NCI-H2029 treated with DMSO at 0.1 percent for 48 hours (cell line): ENCODE results near the gene GBP7.
"Not testable (repeated sequence)": the region's sequence is repeated elsewhere in the genome, so short reads cannot be mapped to it uniquely, and the experiment has no call there.

Source experiments
- DNase-seq: peaks from one replicate; lab custom pipeline; 2025; lab: John Stamatoyannopoulos, UW

The GBP7 gene

DNA sequence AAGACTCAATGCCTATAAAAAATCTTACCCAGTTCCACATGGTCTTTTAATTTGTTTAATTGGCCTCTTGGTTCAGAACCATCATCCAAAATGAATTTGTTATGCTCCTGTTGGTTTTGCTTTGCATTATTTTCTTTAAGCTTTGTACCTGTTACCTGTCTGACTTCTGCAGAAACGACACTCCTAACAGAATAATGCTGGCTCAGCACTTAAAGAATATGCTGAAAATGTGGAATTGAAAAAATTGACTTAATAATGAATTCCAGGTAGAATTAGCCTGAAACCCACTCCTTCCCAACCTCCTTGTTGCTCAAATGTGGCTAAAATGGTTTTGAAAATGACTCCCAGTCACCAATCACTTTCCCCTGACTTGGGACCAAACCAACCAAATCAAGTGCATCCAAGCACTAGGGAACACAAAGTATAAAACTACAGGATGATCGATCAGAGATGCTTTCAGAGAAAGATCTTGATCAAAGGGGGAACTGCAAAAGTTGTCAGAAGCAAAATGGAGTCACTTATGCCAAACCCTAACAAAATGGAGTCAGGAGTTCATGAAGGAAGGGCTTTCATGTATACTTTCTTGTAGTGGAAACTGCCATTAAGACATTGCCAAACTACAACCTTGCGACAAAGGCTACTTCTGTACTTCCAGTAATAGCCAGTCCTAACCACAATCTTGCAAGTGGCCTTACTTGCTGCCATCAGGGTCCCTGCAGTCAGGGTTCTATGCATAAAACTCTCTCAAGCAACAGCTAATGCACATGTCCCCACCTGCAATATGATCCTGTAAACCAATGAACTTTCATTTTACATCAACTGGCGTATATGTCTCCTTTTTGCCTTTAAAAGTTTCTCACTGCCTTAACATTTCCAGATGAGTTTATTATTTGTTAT is 5.4 kb downstream of the GBP7 start:
- no peak for DNase-seq

DNA sequence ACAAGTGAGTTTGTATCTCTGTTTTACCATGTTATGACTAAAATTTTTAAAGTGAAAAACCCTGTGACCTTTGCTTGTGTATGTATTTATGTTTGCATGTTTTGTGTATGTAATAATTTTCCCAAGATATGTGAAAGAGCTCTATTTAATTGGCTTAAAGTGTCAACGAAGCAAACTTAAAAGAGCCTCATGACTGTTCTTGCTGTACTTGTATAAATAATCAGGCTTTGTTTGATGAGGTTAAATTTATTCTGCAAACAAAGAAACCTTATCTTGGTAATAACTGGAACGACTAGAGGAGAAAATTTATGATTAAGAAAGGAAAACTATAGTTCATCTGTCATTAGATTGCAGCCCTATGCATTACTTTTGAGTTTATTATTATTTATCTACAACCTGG is 6.6 kb downstream of the GBP7 start:
- no peak for DNase-seq

DNA sequence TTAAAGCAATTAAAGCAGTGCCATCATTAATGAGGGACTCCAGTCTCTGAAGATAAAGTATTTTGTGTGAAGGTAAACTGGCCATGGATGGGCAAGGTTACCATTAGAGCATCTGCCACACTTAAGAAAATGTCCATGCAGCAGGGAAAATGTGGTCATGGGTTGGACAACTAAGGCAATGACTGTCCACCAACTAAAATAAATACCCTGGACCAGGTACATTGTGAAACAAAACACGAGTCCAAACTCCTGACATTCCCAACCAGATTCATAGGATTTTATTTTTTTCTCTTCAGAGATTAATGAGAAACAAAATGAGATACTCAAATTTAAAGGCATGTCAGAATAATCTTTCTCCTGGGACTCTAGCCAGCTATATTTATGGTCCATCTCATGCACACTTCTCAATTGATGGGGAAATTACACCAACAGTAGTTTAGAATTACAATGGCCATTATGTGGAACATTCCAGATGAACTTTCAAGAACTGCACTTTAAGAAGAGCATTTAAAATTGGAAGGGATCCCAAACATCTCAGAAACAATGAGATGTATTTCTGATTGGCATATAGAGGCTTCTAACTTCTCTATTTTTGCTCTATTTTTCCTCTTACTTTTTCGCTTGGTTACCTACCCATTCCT is 8.1 kb downstream of the GBP7 start:
- DNase-seq: no peak

DNA sequence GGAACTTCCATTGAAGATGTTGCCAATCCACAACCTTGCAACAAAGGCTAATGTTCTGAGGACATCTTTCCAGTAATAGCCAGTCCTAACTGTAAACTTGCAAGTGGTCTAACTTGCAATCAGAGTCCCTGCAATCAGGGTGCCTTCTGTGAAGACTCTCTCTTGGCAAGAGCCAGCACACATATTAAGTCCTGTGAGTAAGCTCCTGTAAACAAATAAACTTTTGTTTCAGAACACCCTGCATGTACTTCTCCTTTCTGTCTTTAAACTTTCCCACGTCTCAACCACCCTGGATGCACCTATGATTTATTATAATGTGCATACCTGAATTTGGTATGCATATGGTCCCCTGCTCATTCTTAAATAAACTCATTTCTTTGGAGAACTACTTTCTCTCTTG is 9.1 kb downstream of the GBP7 start:
- no peak for DNase-seq

DNA sequence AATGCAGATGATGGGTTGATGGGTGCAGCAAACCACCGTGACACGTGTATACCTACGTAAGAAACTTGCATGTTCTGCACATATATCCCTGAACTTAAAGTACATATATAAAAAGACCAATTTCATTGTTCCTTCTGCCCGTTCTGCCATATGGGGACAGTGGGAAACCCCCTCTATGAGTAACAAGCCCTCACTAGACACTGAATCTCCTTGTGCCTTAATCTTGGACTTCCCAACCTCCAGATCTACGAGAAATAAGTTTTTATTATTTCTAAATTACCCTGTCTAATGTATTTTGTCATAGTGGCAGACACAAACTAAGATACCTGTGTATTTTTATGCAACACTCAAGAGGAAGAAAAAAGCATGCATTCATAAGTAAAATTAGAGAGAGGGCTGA is 10.0 kb downstream of the GBP7 start:
- no peak for DNase-seq

DNA sequence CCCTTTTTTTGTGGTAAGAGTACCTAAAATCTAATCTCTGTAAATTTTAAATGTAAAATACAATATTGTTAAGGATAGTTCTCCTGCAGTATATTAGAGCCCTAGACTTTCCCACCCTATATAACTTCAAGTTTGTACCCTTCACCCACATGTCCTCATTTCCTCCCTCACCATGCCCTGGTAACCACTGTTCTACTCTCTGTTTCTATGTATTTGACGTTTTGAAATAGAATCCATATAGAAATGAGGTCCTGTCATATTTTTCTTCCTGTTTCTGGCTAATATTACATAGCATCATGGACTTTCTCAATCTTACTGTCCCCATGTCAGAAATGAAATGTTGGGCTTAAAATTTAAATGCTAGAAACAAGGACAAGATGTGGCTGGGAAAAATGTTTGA is 24.8 kb downstream of the GBP7 start:
- no peak for DNase-seq

DNA sequence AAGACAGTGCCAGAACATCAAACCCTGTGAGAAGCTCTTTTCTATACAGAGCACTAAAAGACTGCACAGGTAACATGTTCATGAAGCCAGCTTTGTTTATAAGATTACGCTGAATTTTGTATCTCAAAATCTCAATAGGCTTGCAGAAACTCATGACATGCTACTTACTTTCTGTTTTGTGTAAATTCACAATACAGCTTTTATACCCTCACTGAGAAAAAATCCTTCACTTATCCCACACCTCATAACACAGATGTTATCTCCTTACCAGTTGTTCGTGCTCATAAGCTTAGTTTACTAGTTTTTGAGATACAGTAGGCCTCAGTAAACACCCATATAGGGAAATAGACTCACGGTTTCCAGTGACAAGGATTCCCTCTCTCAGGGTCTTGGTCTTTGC is 25.8 kb downstream of the GBP7 start:
- DNase-seq: no peak

DNA sequence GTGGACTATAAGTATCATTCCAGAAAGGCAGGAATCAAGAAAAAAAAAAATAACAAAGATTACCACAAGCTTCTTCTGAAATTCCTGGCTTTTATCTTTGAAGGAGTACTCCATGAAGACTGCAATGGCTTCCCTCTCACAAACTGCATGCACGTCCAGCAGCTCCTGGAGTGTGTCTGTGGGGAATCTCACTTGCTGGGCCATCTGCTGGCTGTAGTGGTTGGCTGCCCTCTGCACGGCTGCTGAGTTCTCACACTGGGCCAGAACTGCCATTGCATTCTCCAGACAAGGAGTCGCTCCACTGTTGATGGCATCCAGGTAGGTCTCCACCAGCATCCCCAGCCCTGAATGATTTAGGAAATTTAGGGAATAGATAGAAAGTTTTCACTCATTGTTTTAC is 26.6 kb downstream of the GBP7 start:
- DNase-seq: no peak

DNA sequence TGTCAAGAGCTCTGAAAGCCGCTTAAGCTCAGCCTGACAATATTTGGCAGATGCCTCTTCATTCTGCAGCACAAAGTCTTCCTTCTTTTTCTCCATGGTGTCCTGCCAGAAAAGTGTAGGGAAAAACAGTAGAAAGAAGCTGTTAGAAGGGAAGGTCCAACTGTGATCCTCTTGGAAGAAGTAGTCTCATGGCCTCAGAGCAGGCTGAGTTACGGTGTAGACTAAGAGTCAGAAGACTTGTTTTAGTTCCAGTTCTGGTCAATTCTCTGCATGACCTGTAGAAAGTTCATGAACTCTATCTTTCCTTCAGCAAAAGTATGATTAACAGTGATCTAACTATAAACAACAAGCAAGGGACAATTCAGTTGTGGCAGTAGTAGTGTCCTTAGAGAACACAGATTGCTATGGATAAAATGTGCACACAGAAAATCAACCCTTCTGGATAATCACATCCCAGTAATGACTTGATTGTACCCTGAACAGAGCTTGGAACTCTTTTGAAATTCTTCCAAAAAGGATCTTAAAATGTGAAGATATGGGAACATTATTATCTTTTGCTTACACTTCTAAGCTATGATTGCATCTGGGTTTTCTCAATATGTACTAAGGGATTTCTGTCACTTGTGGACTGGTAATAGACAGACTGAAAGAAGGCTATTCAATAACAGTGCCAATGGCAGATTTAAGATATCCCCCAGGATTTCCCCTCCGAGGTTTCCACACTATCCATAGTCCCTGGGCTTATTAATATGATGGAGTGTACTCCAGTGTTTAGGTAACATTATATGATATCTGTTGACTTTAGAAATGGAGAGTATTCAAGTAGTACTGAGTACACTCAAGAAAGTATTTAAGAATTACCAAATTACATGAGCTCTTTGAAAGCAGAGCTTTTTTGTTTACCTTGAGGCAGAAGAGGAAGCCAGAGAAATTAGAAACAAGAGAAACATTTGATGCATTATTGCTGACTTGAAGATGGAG is 27.8 kb downstream of the GBP7 start:
- no peak for DNase-seq

DNA sequence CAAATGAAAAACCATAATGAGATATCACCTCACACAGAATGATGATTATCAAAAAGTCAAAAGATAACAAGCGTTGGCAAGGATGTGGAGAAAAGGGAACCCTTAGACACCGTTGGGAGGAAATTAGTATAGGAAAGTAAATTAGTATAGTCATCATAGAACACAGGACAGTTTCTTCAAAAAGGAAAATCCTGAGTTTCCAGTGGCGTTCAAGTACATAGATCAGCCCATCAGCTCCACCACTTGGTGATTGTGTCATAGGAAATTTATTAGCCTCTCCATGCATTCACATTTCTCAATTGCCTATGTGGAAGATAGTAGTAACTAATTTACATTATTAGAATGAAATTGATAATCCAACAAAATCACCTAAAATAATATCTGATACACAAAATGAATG is 29.1 kb downstream of the GBP7 start:
- DNase-seq: no peak

DNA sequence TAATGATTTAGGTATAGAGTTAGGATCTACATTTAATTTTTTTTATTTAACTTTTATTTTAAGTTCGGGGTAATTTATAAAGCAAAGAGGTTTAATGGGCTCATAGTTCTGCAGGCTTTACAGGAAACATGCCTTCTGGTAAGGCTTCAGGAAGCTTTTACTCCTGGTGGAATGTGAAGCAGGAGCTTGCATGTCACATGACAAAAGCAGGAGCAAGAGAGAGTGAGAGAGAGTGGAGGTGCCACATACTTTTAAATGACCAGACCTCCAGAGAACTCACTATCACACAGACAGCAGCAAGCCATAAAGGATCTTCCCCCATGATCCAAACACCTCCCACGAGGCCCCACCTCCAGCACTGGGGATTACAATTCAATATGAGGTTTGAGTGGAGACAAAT is 32.3 kb downstream of the GBP7 start:
- DNase-seq: no peak

DNA sequence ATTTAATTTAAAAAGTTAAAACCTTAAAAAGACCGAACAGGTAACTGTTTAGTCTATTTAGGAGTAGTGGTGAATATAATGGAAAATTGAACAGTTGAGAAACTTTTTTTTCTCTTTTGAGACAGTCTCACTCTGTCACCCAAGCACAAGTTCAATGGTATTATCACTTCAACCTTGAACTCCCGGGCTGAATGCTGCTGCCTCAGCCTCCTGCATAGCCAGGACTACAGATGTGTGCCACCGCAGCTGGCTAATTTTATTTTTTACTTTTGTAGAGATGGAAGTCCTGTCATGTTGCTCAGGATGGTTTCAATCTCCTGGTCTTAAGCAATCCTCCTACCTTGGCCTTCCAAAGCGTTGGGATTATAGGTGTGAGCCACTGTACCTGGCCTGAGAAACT is 33.6 kb downstream of the GBP7 start:
- DNase-seq: no peak

DNA sequence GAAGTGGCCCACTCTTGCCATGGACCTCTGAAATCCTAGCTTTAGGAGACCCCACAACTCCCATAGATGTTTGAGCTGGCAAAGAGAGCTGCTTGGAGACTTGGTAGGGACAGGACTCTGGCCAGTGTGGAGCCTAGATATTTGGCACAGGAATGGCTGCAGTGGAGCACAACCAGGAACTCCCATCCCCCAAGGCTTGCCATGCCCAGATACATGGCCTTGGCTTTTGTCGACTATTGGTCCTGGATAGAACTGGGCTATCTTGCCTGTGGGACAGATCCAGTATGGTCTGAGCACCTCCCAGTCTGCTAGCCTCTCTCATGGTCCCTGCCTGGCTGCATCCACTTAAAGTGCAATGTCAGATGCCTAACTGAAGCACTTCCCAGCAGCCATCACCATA is 42.1 kb downstream of the GBP7 start:
- DNase-seq: no peak

DNA sequence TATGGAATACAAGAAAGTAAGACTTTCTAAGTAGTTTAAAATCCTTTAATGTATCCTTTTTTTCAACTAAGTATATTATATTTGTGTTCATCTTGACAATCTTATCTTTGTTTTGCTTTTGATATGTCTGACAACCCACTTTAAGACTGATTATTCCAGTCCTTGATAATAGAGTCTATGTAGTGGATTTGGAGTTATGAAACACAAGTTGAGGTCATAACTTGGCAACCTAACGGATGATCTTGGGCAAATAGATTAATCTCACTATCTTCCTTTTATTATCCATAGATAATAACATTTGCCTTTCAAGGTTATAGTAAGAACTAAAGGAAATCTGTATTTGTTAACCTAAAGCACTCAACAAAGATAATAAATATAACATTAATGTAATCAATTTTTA is 45.1 kb downstream of the GBP7 start:
- no peak for DNase-seq

DNA sequence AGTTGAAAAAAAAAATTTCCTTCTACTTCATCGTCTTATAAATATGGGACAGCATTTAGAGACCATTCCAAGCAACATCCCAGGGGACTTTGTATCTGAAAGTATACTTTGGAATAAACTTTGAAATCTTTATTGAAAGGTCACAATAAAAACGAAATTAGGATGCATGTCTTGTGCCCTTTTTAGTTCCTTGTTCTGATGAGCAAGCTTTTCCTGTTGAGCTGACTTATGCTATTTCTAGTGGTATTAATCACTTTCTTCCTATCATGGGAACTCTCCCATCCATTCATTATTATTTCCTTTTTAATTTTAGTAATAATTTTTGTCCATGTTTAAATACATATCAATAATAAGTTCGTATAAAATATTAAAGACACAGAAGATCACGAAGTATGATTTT is 45.9 kb downstream of the GBP7 start:
- no peak for DNase-seq

DNA sequence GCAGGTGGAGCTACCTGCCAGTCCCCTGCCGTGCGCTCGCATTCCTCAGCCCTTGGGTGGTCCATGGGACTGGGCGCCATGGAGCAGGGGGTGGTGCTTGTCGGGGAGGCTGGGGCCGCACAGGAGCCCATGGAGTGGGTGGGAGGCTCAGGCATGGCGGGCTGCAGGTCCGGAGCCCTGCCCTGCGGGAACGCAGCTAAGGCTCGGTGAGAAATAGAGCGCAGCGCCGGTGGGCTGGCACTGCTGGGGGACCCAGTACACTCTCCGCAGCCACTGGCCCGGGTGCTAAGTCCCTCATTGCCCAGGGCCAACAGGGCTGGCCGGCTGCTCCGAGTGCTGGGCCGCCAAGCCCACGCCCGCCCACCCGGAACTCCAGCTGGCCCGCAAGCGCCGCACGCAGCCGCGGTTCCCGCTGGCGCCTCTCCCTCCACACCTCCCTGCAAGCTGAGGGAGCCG is 47.8 kb downstream of the GBP7 start:
- not testable (repeated sequence) for DNase-seq

DNA sequence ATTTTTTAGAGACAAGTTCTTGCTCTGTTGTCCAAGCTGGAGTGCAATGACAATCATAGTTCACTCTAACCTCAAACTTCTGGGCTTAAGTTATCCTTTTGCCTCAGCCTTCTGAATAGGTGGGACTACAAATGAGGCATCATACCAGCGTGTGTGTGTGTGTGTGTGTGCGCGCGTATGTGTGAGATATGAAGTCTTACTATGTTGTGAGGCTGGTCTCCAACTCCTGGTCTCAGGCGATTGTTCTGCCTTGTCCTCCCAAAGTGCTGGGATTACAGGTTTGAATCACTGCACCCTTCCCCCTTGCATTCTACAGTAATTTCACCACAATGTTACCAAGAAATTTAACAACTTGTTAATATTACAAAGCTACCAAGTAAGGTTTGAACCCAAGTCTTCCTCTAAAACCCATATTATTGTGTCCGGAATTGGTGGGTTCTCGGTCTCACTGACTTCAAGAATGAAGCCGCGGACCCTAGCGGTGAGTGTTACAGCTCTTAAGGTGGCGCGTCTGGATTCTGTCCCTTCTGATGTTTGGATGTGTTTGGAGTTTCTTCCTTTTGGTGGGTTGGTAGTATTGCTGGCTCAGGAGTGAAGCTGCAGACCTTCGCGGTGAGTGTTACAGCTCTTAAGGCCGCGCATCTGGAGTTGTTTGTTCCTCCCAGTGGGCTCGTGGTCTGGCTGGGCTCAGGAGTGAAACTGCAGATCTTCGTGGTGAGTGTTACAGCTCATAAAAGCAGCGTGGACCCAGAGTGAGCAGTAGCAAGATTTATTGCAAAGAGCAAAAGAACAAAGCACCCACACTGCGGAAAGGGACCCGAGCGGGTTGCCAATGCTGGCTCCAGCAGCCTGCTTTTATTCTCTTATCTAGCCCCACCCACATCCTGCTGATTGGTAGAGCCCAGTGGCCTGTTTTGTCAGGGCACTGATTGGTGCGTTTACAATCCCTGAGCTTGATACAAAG is 48.9 kb downstream of the GBP7 start:
- DNase-seq: not testable (repeated sequence)

DNA sequence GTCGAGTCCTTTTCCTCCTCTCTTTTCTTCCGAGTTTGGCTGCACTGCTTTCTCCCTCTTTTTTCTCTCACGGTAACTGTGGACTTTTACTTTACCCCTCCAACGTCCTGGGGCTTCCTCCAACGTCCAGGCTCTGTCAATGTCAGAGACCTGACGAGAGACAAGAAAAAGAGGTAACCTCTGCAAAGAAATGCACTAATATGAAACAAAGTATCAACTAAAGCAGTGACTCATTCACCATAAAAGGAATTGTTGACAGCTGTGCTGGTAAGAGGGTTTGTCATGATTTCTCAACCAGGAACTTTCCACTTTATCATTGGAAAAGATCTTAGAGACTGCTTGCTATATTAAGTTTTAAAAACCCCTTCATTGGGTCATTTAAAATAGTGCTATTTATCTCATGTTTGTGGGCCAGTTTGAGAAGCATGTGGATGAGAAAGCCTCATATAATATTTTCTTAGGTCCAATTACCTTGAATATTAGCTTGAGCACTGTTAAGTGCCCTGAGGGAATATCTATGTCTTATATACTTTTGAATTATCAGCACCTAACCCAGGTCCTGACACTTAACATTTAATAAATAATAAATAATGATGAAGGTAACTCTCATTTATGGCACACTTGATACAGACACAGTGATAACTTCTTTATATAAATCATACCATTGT is 49.8 kb downstream of the GBP7 start, which contains the start of gene GBP2:
GBP2 (minus strand) TSS at position 202 of the 668 bp plus-strand sequence. CDS start 4,148 bp downstream, outside the sequence.
- DNase-seq: no peak

DNA sequence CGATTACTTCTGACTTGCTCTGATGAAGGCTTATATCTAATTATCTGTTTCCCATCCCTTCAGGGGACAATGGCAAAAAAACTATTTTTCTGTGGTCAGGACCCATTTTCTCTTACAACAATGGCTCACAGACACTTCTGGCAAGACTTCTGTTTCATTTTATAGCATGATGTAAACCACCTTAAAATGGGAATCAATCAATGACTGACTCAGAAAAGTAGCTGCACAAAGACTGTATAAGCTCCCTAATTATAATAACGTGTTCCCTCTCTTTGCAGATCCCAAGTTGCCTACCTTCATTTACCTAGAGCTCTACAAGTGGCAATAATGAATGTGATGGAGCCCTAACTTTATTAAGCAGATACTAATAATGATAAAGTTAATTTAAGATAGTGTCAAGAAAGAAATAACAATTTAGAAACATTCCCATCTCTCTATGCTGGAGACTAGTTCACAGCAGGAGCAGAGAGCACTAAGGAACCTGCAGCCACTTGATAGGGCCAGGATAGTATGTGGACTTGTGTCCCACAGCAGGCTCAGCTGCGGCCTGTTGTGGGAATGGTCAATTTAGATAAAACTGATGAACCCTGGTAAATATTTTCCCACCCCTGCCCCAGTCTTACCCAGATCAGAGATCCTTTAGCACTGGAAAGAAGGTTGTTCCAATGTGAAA is 50.4 kb downstream of the GBP7 start:
- DNase-seq: no peak

DNA sequence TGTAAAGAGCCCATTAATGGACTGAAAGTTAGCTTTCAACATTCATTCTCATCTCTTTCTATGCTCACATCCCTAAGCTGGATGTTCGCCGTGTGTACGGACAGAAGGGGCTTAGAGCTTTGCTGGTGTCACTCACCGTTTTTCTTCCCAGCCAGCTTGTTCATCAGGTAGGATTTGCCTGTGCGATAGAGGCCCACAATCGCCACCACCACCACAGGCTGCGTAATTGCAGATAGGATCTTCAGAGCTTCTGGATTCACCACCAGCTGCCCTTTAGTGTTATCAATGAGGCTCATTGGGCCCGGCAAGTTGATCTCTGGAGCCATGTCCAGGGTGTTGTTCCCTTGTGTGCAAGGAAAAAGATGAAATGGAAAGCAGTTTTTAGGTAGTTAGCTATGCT is 54.2 kb downstream of the GBP7 start:
- DNase-seq: no peak
